ENCODE measurements around the gene PLEKHM3. TPM values are rescaled to one million over a fixed set of nuclear protein-coding genes. Genes with fewer than 3 reads are reported as not detected.

Gene PLEKHM3
- total RNA-seq, 4 donors from 2014 or later: 22.0 to 29.1 (median 25.0) TPM

DNA sequence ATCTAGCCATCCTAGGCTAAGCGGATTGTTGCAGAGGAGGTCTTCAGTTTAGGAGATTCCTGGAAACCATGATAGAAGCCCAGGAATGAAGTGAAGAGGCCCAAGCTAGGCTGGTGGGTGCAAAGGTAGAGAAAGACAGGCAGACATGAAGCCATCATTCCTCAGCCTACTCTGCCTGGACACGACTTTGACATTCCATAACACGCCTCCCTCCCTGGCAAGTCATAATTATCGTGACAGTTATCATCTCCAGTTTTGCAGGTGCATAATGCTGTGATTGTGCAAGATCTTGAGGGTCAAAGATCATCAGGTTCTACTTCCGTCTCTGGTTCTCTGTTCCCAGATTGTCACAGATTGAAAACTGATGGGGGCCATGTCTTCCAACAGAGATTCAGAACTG lies 240.4 kb downstream of the PLEKHM3 start:
- no peak overlapping the region for H3K27ac ChIP-seq
- H3K9me3 ChIP-seq: no peaks in the 10 kb centered on the region
- no peaks in the 10 kb centered on the region for H3K4me1 ChIP-seq
- TF ChIP-seq, protein P1, sequence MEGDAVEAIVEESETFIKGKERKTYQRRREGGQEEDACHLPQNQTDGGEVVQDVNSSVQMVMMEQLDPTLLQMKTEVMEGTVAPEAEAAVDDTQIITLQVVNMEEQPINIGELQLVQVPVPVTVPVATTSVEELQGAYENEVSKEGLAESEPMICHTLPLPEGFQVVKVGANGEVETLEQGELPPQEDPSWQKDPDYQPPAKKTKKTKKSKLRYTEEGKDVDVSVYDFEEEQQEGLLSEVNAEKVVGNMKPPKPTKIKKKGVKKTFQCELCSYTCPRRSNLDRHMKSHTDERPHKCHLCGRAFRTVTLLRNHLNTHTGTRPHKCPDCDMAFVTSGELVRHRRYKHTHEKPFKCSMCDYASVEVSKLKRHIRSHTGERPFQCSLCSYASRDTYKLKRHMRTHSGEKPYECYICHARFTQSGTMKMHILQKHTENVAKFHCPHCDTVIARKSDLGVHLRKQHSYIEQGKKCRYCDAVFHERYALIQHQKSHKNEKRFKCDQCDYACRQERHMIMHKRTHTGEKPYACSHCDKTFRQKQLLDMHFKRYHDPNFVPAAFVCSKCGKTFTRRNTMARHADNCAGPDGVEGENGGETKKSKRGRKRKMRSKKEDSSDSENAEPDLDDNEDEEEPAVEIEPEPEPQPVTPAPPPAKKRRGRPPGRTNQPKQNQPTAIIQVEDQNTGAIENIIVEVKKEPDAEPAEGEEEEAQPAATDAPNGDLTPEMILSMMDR (IDR thresholded peaks at IDR 0.05): no peak
- TF ChIP-seq EP300 (IDR thresholded peaks at IDR 0.05) (no peak), POLR2A (IDR thresholded peaks at IDR 0.05) (no peak)
- no peaks in the 10 kb centered on the region for H3K27me3 ChIP-seq
- no peak overlapping the region for H3K4me3 ChIP-seq
- 78 to 86% methylated on average over 5 of the region's 5 CpGs for WGBS, 2 donors
- H3K36me3 ChIP-seq: no peaks in the 10 kb centered on the region
- no peak for DNase-seq (ENCODE audit: low spot score in 2 of 2)

DNA sequence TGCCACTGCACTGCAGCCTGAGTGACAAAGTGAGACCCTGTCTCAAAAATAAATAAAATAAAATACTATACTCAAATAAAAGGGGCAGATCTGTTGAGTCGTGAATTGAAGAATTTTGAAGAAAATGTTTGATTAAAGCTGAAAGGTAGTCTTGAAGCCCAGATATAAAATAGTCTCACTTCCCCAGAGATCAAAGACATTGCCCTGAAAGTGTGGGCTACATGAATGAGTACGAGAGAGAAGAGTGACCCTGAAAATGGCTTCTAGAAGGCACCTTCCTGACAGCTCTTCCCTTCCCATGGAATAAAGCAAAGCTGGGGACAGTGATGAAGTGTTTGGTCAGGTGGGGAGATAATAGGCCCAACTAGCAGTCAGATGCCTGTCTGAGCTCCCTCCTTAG lies 241.8 kb downstream of the PLEKHM3 start:
- Histone ChIP-seq H3K4me3 (no peak overlapping the region), H3K27me3 (no peaks in the 10 kb centered on the region), H3K27ac (no peak overlapping the region), H3K36me3 (no peaks in the 10 kb centered on the region), H3K4me1 (no peaks in the 10 kb centered on the region), H3K9me3 (no peaks in the 10 kb centered on the region)
- TF ChIP-seq POLR2A (IDR thresholded peaks at IDR 0.05) (no peak), EP300 (IDR thresholded peaks at IDR 0.05) (no peak)
- TF ChIP-seq, protein P1 (IDR thresholded peaks at IDR 0.05): no peak
- no peak for DNase-seq (ENCODE audit: low spot score in 2 of 2)
- 80 to 86% methylated on average over 2 of the region's 2 CpGs for WGBS, 2 donors

DNA sequence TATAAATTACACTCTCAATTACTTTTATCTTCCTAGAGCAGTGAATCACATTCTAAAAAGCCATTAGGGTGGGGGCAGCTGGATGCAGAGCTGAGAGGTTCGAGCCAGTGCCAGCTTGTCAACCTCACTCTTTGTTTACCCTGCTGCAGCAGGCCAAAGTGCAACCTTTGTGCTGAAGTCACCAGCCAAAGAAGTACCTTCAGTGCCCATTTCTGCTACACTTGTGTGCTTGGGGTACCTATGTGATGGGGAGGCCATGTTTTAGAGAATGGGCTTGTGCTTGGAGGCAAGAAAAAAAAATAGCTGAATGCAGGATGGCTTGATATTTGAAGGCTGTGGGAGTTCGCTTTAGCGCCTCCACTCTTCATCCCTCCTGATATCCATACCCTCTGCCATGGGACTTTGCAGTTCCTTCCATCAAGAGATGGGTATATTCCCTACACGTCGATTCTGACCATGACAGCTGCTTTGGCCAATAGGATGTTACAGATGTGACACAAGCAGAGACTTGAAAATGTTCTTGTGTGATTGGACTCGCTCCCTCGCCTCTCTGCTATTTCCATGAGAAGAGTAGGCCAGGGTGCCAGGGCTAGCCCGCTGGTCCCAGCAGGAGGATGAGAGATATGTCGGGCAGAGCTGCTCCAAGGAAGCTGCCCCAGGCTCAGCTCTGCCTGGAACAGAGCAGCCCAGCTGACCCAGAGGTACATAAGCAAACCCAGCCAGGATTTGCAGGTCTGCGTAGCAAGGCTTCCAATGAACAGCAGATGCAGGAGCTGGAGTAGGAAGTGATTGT lies 242.9 kb downstream of the PLEKHM3 start:
- no peak for DNase-seq (ENCODE audit: low spot score in 2 of 2)
- Histone ChIP-seq H3K4me3 (no peak overlapping the region), H3K9me3 (no peaks in the 10 kb centered on the region), H3K4me1 (no peaks in the 10 kb centered on the region), H3K27ac (no peak overlapping the region), H3K36me3 (no peaks in the 10 kb centered on the region), H3K27me3 (no peaks in the 10 kb centered on the region)
- TF ChIP-seq, protein P1 (IDR thresholded peaks at IDR 0.05): no peak
- TF ChIP-seq EP300 (IDR thresholded peaks at IDR 0.05): no peak
- TF ChIP-seq POLR2A (IDR thresholded peaks at IDR 0.05): no peak
- 82 to 83% methylated on average over 10 of the region's 10 CpGs for WGBS, 2 donors

DNA sequence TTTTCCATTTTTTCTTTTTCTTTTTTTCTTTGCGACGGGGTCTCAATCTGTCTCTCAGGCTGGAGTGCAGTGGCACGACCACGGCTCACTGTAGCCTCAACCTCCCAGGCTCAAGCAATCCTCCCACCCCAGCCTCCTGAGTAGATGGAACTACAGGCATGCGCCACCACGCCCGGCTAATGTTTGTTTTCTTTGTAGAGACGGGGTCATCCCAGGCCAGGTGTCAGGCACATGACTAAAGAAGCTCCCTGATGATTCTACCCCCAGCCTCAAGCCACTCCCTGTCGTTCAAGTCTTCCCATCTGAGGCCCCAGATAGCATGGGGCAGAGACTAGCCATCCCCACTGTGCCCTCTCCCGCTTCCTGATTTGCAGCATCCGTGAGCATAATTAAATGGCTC lies 245.8 kb downstream of the PLEKHM3 start:
- DNase-seq (ENCODE audit: low spot score in 2 of 2): no peak
- no peaks in the 10 kb centered on the region for H3K36me3 ChIP-seq
- no peak overlapping the region for H3K4me3 ChIP-seq
- no peaks in the 10 kb centered on the region for H3K4me1 ChIP-seq
- H3K9me3 ChIP-seq: no peaks in the 10 kb centered on the region
- H3K27me3 ChIP-seq: no peaks in the 10 kb centered on the region
- WGBS, 2 donors: 80 to 85% methylated on average over 11 of the region's 11 CpGs
- no peak overlapping the region for H3K27ac ChIP-seq
- TF ChIP-seq POLR2A (IDR thresholded peaks at IDR 0.05): no peak

DNA sequence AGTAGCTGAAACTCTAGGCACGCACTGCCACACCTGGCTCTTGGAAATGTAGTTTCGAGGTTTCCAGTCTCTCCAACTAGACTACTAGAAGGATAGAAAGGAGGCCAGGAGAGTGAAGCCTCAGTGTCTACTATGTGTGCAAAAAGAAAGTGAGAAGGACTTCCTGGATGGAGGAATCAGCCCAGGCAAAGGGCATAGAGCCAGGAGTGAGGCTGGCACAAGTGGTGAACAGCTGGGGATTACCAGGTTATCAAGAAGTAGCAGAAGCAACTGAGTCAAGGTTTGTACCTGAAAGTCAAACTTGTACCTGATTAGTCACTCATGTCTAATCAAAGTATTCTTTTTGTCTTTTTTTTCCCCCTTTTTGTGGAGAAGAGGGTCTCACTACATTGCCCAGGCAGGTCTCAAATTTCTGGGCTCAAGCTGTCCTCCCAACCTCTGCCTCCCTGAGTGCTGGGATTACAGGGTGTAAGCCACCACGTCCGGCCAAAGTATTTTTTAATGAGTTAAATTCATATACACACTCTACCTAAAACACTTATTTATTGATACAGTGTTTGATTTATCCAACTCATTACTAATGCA lies 246.9 kb downstream of the PLEKHM3 start:
- TF ChIP-seq, protein P1 (IDR thresholded peaks at IDR 0.05): no peak
- TF ChIP-seq POLR2A (IDR thresholded peaks at IDR 0.05) (no peak), EP300 (IDR thresholded peaks at IDR 0.05) (no peak)

More for the DNA sequence above, 246.9 kb downstream of the PLEKHM3 start:
- Histone ChIP-seq H3K36me3 (no peaks in the 10 kb centered on the region), H3K27ac (no peak overlapping the region), H3K27me3 (no peaks in the 10 kb centered on the region), H3K9me3 (no peaks in the 10 kb centered on the region), H3K4me1 (no peaks in the 10 kb centered on the region), H3K4me3 (no peak overlapping the region)
- DNase-seq (ENCODE audit: low spot score in 2 of 2): no peak
- WGBS, 2 donors: 85 to 89% methylated on average over 4 of the region's 4 CpGs
